ENCODE measurements around the gene NECAB2.

DNA sequence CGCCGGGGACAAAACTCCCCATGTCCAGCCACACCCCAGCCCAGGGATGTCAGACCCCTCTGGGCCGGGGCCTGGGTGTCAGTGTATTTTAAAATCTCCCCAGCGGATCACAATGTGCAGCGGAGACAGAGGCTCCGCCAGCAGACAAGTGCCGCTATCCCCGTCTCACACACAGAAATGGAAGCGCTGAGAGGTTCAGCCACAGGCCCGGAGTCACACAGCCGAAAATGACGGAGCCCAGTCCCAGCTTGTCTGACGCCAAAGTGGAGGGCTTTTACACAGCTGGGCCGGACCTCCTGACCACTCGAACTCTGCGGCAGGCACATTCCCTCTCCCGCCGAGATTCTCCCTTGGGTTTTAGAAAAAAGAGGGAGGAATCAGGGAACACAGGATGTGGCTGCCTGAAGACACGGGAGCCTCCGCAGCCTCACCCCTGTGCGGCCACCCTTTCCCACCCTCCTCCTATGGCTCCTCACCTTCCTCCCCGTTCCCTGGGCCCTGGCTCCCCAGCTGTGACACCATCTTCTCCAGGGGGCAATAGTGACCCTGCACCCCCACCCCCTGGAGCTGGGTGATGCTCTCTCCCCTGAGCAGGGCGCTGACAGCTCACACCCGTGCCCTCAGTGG is 21.8 kb upstream of the NECAB2 start:
- TF ChIP-seq EP300 (IDR thresholded peaks at IDR 0.05), result no peak
- TF ChIP-seq, protein P1, sequence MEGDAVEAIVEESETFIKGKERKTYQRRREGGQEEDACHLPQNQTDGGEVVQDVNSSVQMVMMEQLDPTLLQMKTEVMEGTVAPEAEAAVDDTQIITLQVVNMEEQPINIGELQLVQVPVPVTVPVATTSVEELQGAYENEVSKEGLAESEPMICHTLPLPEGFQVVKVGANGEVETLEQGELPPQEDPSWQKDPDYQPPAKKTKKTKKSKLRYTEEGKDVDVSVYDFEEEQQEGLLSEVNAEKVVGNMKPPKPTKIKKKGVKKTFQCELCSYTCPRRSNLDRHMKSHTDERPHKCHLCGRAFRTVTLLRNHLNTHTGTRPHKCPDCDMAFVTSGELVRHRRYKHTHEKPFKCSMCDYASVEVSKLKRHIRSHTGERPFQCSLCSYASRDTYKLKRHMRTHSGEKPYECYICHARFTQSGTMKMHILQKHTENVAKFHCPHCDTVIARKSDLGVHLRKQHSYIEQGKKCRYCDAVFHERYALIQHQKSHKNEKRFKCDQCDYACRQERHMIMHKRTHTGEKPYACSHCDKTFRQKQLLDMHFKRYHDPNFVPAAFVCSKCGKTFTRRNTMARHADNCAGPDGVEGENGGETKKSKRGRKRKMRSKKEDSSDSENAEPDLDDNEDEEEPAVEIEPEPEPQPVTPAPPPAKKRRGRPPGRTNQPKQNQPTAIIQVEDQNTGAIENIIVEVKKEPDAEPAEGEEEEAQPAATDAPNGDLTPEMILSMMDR (IDR thresholded peaks at IDR 0.05), result no peak
- TF ChIP-seq POLR2AphosphoS5 (IDR thresholded peaks at IDR 0.05), result no peak
- TF ChIP-seq POLR2A (IDR thresholded peaks at IDR 0.05), result no peak
